DOHH2 (cell line): ENCODE results near the gene SYAP1.

ENCODE experiments used
- EZH2phosphoT487 ChIP-seq: fragments of 200-600 bp; sonication (generic); IDR thresholded peaks from 2 replicates; pipeline ENCODE4 v1.6.1; 2017; ENCODE audit warnings: borderline replicate concordance, mild to moderate bottlenecking, antibody characterized with exemption, low read length, moderate library complexity, mixed read lengths
- TF ChIP-seq, protein P1 (sequence below): fragments of 200-600 bp; sonication (generic); IDR thresholded peaks from one replicate; pipeline ENCODE4 v1.5.1; 2014; ENCODE audit warnings: antibody characterized with exemption, mild to moderate bottlenecking, low read depth, low read length; ENCODE audit not compliant: poor library complexity, severe bottlenecking

GRCh38 chrX:16678689-16679088 lies 40.7 kb upstream of the SYAP1 start:
- TF ChIP-seq, protein P1, sequence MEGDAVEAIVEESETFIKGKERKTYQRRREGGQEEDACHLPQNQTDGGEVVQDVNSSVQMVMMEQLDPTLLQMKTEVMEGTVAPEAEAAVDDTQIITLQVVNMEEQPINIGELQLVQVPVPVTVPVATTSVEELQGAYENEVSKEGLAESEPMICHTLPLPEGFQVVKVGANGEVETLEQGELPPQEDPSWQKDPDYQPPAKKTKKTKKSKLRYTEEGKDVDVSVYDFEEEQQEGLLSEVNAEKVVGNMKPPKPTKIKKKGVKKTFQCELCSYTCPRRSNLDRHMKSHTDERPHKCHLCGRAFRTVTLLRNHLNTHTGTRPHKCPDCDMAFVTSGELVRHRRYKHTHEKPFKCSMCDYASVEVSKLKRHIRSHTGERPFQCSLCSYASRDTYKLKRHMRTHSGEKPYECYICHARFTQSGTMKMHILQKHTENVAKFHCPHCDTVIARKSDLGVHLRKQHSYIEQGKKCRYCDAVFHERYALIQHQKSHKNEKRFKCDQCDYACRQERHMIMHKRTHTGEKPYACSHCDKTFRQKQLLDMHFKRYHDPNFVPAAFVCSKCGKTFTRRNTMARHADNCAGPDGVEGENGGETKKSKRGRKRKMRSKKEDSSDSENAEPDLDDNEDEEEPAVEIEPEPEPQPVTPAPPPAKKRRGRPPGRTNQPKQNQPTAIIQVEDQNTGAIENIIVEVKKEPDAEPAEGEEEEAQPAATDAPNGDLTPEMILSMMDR, result no peak
- TF ChIP-seq EZH2phosphoT487, result no peak
